GM18526 (cell line): ENCODE measurements around the gene DPH1.

Experiments used
- POLR2A ChIP-seq: IDR thresholded peaks from 3 replicates; pipeline ENCODE4 v1.6.1; 2011; ENCODE audit not compliant: insufficient read length; ENCODE audit errors: extremely low read depth

DPH1 gene

GRCh38 chr17:2060681-2061440, 30.9 kb downstream of the DPH1 start:
- TF ChIP-seq POLR2A, result no peak

GRCh38 chr17:2061441-2061958, 31.5 kb downstream of the DPH1 start:
- no peak for TF ChIP-seq POLR2A

GRCh38 chr17:2062571-2063183, 32.7 kb downstream of the DPH1 start:
- no peak for TF ChIP-seq POLR2A

- TF ChIP-seq POLR2A, result no peak
Observed at GRCh38 chr17:2063261-2064146, 33.6 kb downstream of the DPH1 start.

- TF ChIP-seq POLR2A, result no peak
Observed at GRCh38 chr17:2064147-2064489, 34.2 kb downstream of the DPH1 start.

- no peak for TF ChIP-seq POLR2A
Observed at GRCh38 chr17:2064520-2064971, 34.6 kb downstream of the DPH1 start.

- TF ChIP-seq POLR2A, result no peak
Observed at GRCh38 chr17:2064980-2065785, 35.2 kb downstream of the DPH1 start.

GRCh38 chr17:2065949-2066400, 36.0 kb downstream of the DPH1 start:
- no peak for TF ChIP-seq POLR2A

GRCh38 chr17:2067048-2067561, 37.2 kb downstream of the DPH1 start:
- TF ChIP-seq POLR2A, result no peak

- TF ChIP-seq POLR2A, result no peak
Observed at GRCh38 chr17:2067608-2068024, 37.7 kb downstream of the DPH1 start.

- no peak for TF ChIP-seq POLR2A
Observed at GRCh38 chr17:2068031-2068518, 38.1 kb downstream of the DPH1 start.

GRCh38 chr17:2068519-2069051, 38.6 kb downstream of the DPH1 start:
- no peak for TF ChIP-seq POLR2A

- no peak for TF ChIP-seq POLR2A
Observed at GRCh38 chr17:2070241-2071023, 40.5 kb downstream of the DPH1 start.

- TF ChIP-seq POLR2A, result no peak
Observed at GRCh38 chr17:2071024-2071385, 41.1 kb downstream of the DPH1 start.
